ENCODE results near the gene GNS.

- no peak for TF ChIP-seq CTCF (IDR thresholded peaks at IDR 0.05 in 4 of 5, conservative IDR thresholded peaks at IDR 0.05 in 1 of 5)
- TF ChIP-seq POLR2A (IDR thresholded peaks at IDR 0.05): no peak
These were observed 21.7 kb downstream of the GNS start for GRCh38 chr12:64737539-64737938.
